RWPE2 (cell line): Measurements from ENCODE around the gene FAM200B.

Source experiments
- ATAC-seq: fragments of 200-7000 bp; cut with Tn5 transposase; 3 replicates; pipeline ENCODE4 v1.9.1; 2021; ENCODE audit warnings: low read depth
- DNase-seq: peaks from one replicate; pipeline ENCODE4 v3.0.0-alpha.2; 2020; ENCODE audit warnings: low spot score
- H3K27ac ChIP-seq: fragments of 450-650 bp; 2 replicates; pipeline ENCODE4 v1.5.1; 2017; ENCODE audit warnings: mild to moderate bottlenecking; ENCODE audit not compliant: poor library complexity, severe bottlenecking
- H3K27me3 ChIP-seq: fragments of 250-450 bp; sonication (Bioruptor Pico); 2 replicates; pipeline ENCODE4 v1.5.1; 2021; ENCODE audit warnings: mild to moderate bottlenecking, moderate library complexity; ENCODE audit not compliant: insufficient read depth, poor library complexity, severe bottlenecking
- H3K36me3 ChIP-seq: fragments of 250-450 bp; sonication (Bioruptor Pico); 2 replicates; pipeline ENCODE4 v1.5.1; 2020; ENCODE audit warnings: low read depth, mild to moderate bottlenecking, moderate library complexity
- H3K4me1 ChIP-seq: fragments of 250-450 bp; sonication (Bioruptor Pico); 2 replicates; pipeline ENCODE4 v1.5.1; 2021; ENCODE audit warnings: mild to moderate bottlenecking, moderate library complexity; ENCODE audit not compliant: insufficient read depth, poor library complexity, severe bottlenecking
- H3K4me3 ChIP-seq: fragments of 250-450 bp; sonication (Bioruptor Pico); 2 replicates; pipeline ENCODE4 v1.5.1; 2021; ENCODE audit warnings: mild to moderate bottlenecking, moderate library complexity; ENCODE audit not compliant: severe bottlenecking
- H3K9me3 ChIP-seq: fragments of 250-450 bp; sonication (Bioruptor Pico); 2 replicates; pipeline ENCODE4 v1.5.1; 2021; ENCODE audit warnings: mild to moderate bottlenecking, moderate library complexity; ENCODE audit not compliant: severe bottlenecking
- CTCF ChIP-seq: fragments of 450-650 bp; IDR thresholded peaks from one replicate; pipeline ENCODE4 v1.5.1; 2017; ENCODE audit warnings: mild to moderate bottlenecking, moderate library complexity; ENCODE audit not compliant: poor library complexity, severe bottlenecking

Gene FAM200B

GRCh38 chr4:15681372-15682241, at the start of gene FAM200B:
FAM200B (plus strand) TSS chr4:15681827; CDS start chr4:15686978, 5,151 bp downstream.
- Histone ChIP-seq H3K27ac (peak within 1 kb of the TSS; percentile 82), H3K4me1 (peaks cover 33% of the 10 kb centered on the region)
- ATAC-seq: peak; percentile 88

GRCh38 chr4:15636818-15637217, 44.8 kb upstream of the FAM200B start:
- Histone ChIP-seq H3K4me3 (no peak overlapping the region), H3K36me3 (peaks cover 99% of the 10 kb centered on the region), H3K27me3 (no peaks in the 10 kb centered on the region), H3K9me3 (no peaks in the 10 kb centered on the region), H3K27ac (no peak overlapping the region), H3K4me1 (no peaks in the 10 kb centered on the region)
- DNase-seq (no peak), ATAC-seq (no peak)
- TF ChIP-seq CTCF: no peak

More at GRCh38 chr4:15681372-15682241, at the start of gene FAM200B:
- H3K9me3 ChIP-seq: no peaks in the 10 kb centered on the region
- H3K36me3 ChIP-seq: peaks cover 48% of the 10 kb centered on the region
- TF ChIP-seq CTCF: peak; percentile 7
- peak within 1 kb of the TSS; percentile 57 for H3K4me3 ChIP-seq
- H3K27me3 ChIP-seq: no peaks in the 10 kb centered on the region
- DNase-seq: peak; percentile 99

- no peak overlapping the region for H3K27ac ChIP-seq
- no peaks in the 10 kb centered on the region for H3K27me3 ChIP-seq
- H3K4me3 ChIP-seq: no peak overlapping the region
- no peak for DNase-seq
- no peaks in the 10 kb centered on the region for H3K9me3 ChIP-seq
- TF ChIP-seq CTCF: no peak
- peaks cover 91% of the 10 kb centered on the region for H3K36me3 ChIP-seq
- no peaks in the 10 kb centered on the region for H3K4me1 ChIP-seq
- no peak for ATAC-seq
Observed at GRCh38 chr4:15638418-15638817, 43.2 kb upstream of the FAM200B start.

- peaks cover 20% of the 10 kb centered on the region for H3K4me1 ChIP-seq
- H3K27ac ChIP-seq: no peak overlapping the region
- ATAC-seq: no peak
Observed at GRCh38 chr4:15648600-15648999, 33.0 kb upstream of the FAM200B start.

More at GRCh38 chr4:15648600-15648999, 33.0 kb upstream of the FAM200B start:
- H3K36me3 ChIP-seq: peaks cover 26% of the 10 kb centered on the region
- H3K27me3 ChIP-seq: no peaks in the 10 kb centered on the region
- no peak for DNase-seq
- no peaks in the 10 kb centered on the region for H3K9me3 ChIP-seq
- H3K4me3 ChIP-seq: no peak overlapping the region
- TF ChIP-seq CTCF: no peak
